Keratinocyte (primary cell): Measurements from ENCODE around the gene RAD9B. TPM values are rescaled to one million over a fixed set of nuclear protein-coding genes. Genes with fewer than 3 reads are reported as not detected.

Experiments
- DNase-seq: peaks from one replicate; pipeline ENCODE4 v3.0.0-alpha.2; 2011; ENCODE audit warnings: low read depth, missing footprints, low spot score
- FAIRE-seq: peaks from 2 replicates; lab custom pipeline; 2011; peaks lifted over from hg19 to GRCh38; lab: Jason Lieb, UNC
- H2AFZ ChIP-seq: 2 replicates; pipeline ENCODE4 v1.6.0; 2012; ENCODE audit warnings: low read length, control low read depth, inconsistent platforms; ENCODE audit not compliant: control insufficient read depth
- H3K27ac ChIP-seq: 2 replicates; pipeline ENCODE4 v1.5.1; 2011; ENCODE audit warnings: low read length; ENCODE audit not compliant: control insufficient read depth, insufficient read depth
- H3K27me3 ChIP-seq: 3 replicates; pipeline ENCODE4 v1.6.0; 2011; ENCODE audit warnings: low read length; ENCODE audit not compliant: control insufficient read depth, insufficient read depth; ENCODE audit errors: extremely low read depth
- H3K36me3 ChIP-seq, 2 experiments: 2 replicates in 1 of 2; 3 replicates in 1 of 2; pipeline ENCODE4 v1.5.1; 2011; ENCODE audit warnings: low read length in 2 of 2, mild to moderate bottlenecking in 1 of 2; ENCODE audit not compliant: control insufficient read depth in 2 of 2, insufficient read depth in 2 of 2; ENCODE audit errors: extremely low read depth in 1 of 2
- H3K4me1 ChIP-seq: 3 replicates; pipeline ENCODE4 v1.5.1; 2011; ENCODE audit warnings: low read length; ENCODE audit not compliant: control insufficient read depth, insufficient read depth; ENCODE audit errors: extremely low read depth
- H3K4me2 ChIP-seq: 3 replicates; pipeline ENCODE4 v1.6.0; 2011; ENCODE audit warnings: low read depth, low read length; ENCODE audit not compliant: control insufficient read depth, insufficient read depth; ENCODE audit errors: extremely low read depth
- H3K4me3 ChIP-seq, 3 experiments: fragments of 200-600 bp in 1 of 3; sonication (generic) in 1 of 3; 2 replicates in 2 of 3; 3 replicates in 1 of 3; pipeline ENCODE4 v1.5.1; 2011 to 2016; ENCODE audit warnings: low read length in 3 of 3, mild to moderate bottlenecking in 3 of 3, control low read depth in 2 of 3, inconsistent platforms in 1 of 3, low read depth in 1 of 3, mixed read lengths in 1 of 3, mixed run types in 1 of 3, moderate library complexity in 1 of 3; ENCODE audit not compliant: control insufficient read depth in 2 of 3, insufficient read depth in 2 of 3; ENCODE audit errors: extremely low read depth in 1 of 3
- H3K79me2 ChIP-seq: 2 replicates; pipeline ENCODE4 v1.6.0; 2012; ENCODE audit warnings: low read length; ENCODE audit not compliant: control insufficient read depth, insufficient read depth
- H3K9ac ChIP-seq: 3 replicates; pipeline ENCODE4 v1.6.0; 2011; ENCODE audit warnings: low read length; ENCODE audit not compliant: control insufficient read depth, insufficient read depth; ENCODE audit errors: extremely low read depth
- H3K9me1 ChIP-seq: 3 replicates; pipeline ENCODE4 v1.6.0; 2011; ENCODE audit warnings: low read length; ENCODE audit not compliant: control insufficient read depth, insufficient read depth; ENCODE audit errors: extremely low read depth
- H3K9me3 ChIP-seq: 2 replicates; pipeline ENCODE4 v1.5.1; 2012; ENCODE audit warnings: low read depth, low read length; ENCODE audit not compliant: control insufficient read depth
- H4K20me1 ChIP-seq: 3 replicates; pipeline ENCODE4 v1.6.0; 2011; ENCODE audit warnings: low read length; ENCODE audit not compliant: control insufficient read depth, insufficient read depth; ENCODE audit errors: extremely low read depth
- EZH2 ChIP-seq: IDR thresholded peaks from one replicate; pipeline ENCODE4 v1.6.1; 2012; ENCODE audit warnings: inconsistent platforms, mild to moderate bottlenecking, low read length, moderate library complexity
- dilution Hi-C: fragments of 300-500 bp; cut with MboI; formaldehyde crosslinking; loops from one replicate; pipeline ENCODE4 v1.7.0; 2020; ENCODE audit warnings: low sequenced_read_pairs; ENCODE audit not compliant: extremely low pct_ligation_motif_present
- polyA plus RNA-seq, 5 experiments: library from polyadenylated mRNA; depleted of rRNA in 3 of 5; stranded (reverse) in 3 of 5; stranded (forward) in 1 of 5; unstranded in 1 of 5; fragments of >200 nt; gene quantifications; 1 replicate in 1 of 5; 2 replicates in 3 of 5; 3 replicates in 1 of 5; pipeline versions ENCODE4 v1.2.1 to v1.2.3, GENCODE V29; 2011 to 2012; ENCODE audit warnings: missing spikeins in 2 of 5, low read depth in 1 of 5, low replicate concordance in 1 of 5
- TF ChIP-seq, protein P1 (sequence below), 3 experiments: IDR thresholded peaks in 1 of 3; conservative IDR thresholded peaks in 1 of 3; optimal IDR thresholded peaks in 1 of 3; 2 replicates in 2 of 3; 3 replicates in 1 of 3; pipeline versions ENCODE3 to v1.5.1; 2011; ENCODE audit warnings: low read length in 3 of 3, mild to moderate bottlenecking in 3 of 3, moderate library complexity in 2 of 3, control low read depth in 1 of 3, inconsistent platforms in 1 of 3; ENCODE audit not compliant: insufficient read depth in 2 of 3; ENCODE audit errors: extremely low read depth in 1 of 3

The RAD9B gene
- polyA plus RNA-seq, 1 donor (not counting 4 experiments of a cell fraction or from before 2014, with no cell fraction given), result 0.31 TPM

DNA sequence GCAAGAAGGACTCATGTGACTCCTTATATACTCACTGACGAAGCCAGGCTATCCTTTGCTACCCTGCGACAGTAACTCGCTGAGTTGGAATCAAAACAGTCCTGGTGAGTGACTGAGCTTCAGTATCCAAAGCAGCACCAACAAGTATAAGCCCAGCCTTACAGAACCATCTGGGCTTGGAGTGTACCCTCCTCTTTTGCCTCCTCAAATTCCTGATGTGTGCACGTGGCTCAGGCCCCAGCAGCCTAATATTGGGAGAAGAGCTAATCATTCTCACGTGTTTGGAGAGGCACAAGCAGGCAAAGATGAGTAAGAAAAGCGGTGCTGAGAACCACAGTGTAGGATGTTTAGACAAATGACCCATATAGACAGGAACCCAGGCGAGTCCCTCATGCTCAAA is 46.5 kb downstream of the RAD9B start:
- DNase-seq, result no peak
- TF ChIP-seq, protein P1, sequence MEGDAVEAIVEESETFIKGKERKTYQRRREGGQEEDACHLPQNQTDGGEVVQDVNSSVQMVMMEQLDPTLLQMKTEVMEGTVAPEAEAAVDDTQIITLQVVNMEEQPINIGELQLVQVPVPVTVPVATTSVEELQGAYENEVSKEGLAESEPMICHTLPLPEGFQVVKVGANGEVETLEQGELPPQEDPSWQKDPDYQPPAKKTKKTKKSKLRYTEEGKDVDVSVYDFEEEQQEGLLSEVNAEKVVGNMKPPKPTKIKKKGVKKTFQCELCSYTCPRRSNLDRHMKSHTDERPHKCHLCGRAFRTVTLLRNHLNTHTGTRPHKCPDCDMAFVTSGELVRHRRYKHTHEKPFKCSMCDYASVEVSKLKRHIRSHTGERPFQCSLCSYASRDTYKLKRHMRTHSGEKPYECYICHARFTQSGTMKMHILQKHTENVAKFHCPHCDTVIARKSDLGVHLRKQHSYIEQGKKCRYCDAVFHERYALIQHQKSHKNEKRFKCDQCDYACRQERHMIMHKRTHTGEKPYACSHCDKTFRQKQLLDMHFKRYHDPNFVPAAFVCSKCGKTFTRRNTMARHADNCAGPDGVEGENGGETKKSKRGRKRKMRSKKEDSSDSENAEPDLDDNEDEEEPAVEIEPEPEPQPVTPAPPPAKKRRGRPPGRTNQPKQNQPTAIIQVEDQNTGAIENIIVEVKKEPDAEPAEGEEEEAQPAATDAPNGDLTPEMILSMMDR (optimal IDR thresholded peaks at IDR 0.05 in 1 of 3, IDR thresholded peaks at IDR 0.05 in 1 of 3, conservative IDR thresholded peaks at IDR 0.05 in 1 of 3; ENCODE audit: extremely low read depth in 1 of 3, insufficient read depth in 2 of 3, low read length in 3 of 3), result no peak
- TF ChIP-seq EZH2, result no peak
- no peak for FAIRE-seq

DNA sequence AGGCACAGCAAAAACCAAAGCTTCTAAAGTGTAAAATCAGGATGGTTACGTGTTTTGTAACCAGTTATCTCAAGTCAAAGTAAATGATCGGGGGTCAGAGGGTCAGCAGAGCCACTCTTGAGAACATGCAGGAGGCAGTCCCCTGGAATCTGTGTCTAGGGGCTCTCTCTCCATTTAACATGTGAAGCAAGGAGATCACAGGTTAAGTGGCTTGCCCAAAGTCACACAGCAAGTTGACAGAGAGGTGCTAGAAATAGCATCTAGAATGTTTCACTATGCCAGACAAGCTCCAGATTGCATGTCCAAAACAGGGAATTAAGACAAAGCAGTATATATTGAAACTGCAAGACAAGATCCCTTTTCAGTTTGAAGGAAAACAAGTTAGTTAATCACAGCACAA is 47.6 kb downstream of the RAD9B start:
- H3K27ac ChIP-seq, result no peak overlapping the region
- no peak for FAIRE-seq
- peaks cover 33% of the 10 kb centered on the region for H3K4me1 ChIP-seq
- H2AFZ ChIP-seq, result no peak overlapping the region
- no peaks in the 10 kb centered on the region for H3K9me3 ChIP-seq
- DNase-seq, result no peak
- H3K79me2 ChIP-seq, result peaks cover 66% of the 10 kb centered on the region
- TF ChIP-seq, protein P1 (optimal IDR thresholded peaks at IDR 0.05 in 1 of 3, IDR thresholded peaks at IDR 0.05 in 1 of 3, conservative IDR thresholded peaks at IDR 0.05 in 1 of 3; ENCODE audit: extremely low read depth in 1 of 3, insufficient read depth in 2 of 3, low read length in 3 of 3), result no peak
- TF ChIP-seq EZH2, result no peak
- dilution Hi-C loops, result no loop called here
- H3K36me3 ChIP-seq, result peaks cover 9 to 24% of the 10 kb centered on the region in 2 experiments
- H4K20me1 ChIP-seq, result no peaks in the 10 kb centered on the region
- no peak overlapping the region for H3K9ac ChIP-seq
- H3K4me3 ChIP-seq, result no peak overlapping the region
- H3K4me2 ChIP-seq, result no peak overlapping the region
- no peaks in the 10 kb centered on the region for H3K27me3 ChIP-seq
- peaks cover 2% of the 10 kb centered on the region for H3K9me1 ChIP-seq

More for the DNA sequence above, 46.5 kb downstream of the RAD9B start:
- no peak overlapping the region for H3K9ac ChIP-seq
- peaks cover 56% of the 10 kb centered on the region for H3K79me2 ChIP-seq
- no peaks in the 10 kb centered on the region for H4K20me1 ChIP-seq
- H3K9me3 ChIP-seq, result no peaks in the 10 kb centered on the region
- no peak overlapping the region for H3K4me2 ChIP-seq
- H3K27me3 ChIP-seq, result no peaks in the 10 kb centered on the region
- dilution Hi-C loops, result no loop called here
- H2AFZ ChIP-seq, result no peak overlapping the region
- H3K27ac ChIP-seq, result no peak overlapping the region
- no peak overlapping the region for H3K4me3 ChIP-seq
- H3K36me3 ChIP-seq, result peaks cover 9 to 21% of the 10 kb centered on the region in 2 experiments
- H3K4me1 ChIP-seq, result peaks cover 43% of the 10 kb centered on the region
- H3K9me1 ChIP-seq, result peaks cover 2% of the 10 kb centered on the region
